KOPT-K1 (cell line): ENCODE results near the gene PCSK2.

Source experiments
- H3K27ac ChIP-seq: fragments of 200-600 bp; sonication (generic); 2 replicates; pipeline ENCODE4 v1.5.1; 2016; ENCODE audit warnings: antibody characterized with exemption, mild to moderate bottlenecking, low read depth, low read length; ENCODE audit not compliant: poor library complexity, severe bottlenecking
- H3K36me3 ChIP-seq: fragments of 200-600 bp; sonication (generic); 2 replicates; pipeline ENCODE4 v1.5.1; 2017; ENCODE audit warnings: antibody characterized with exemption, mild to moderate bottlenecking, low read length, moderate library complexity; ENCODE audit not compliant: insufficient read depth
- H3K9me3 ChIP-seq: fragments of 200-600 bp; sonication (generic); 2 replicates; pipeline ENCODE4 v1.5.1; 2017; ENCODE audit warnings: antibody characterized with exemption, low read length, mild to moderate bottlenecking; ENCODE audit not compliant: insufficient read depth, poor library complexity, severe bottlenecking

PCSK2 gene

GRCh38 chr20:17471606-17472187 lies 244.9 kb downstream of the PCSK2 start:
- Histone ChIP-seq H3K27ac (no peak overlapping the region), H3K9me3 (peaks cover 5% of the 10 kb centered on the region), H3K36me3 (no peaks in the 10 kb centered on the region)

- Histone ChIP-seq H3K9me3 (peaks cover 5% of the 10 kb centered on the region), H3K27ac (no peak overlapping the region), H3K36me3 (no peaks in the 10 kb centered on the region)
Observed at GRCh38 chr20:17473659-17474058, 246.8 kb downstream of the PCSK2 start.

GRCh38 chr20:17479063-17479657 lies 252.3 kb downstream of the PCSK2 start:
- Histone ChIP-seq H3K27ac (no peak overlapping the region), H3K9me3 (peaks cover 5% of the 10 kb centered on the region), H3K36me3 (no peaks in the 10 kb centered on the region)

GRCh38 chr20:17480696-17481095 lies 253.9 kb downstream of the PCSK2 start:
- Histone ChIP-seq H3K9me3 (no peaks in the 10 kb centered on the region), H3K36me3 (no peaks in the 10 kb centered on the region), H3K27ac (no peak overlapping the region)

GRCh38 chr20:17481661-17482060 lies 254.8 kb downstream of the PCSK2 start:
- H3K9me3 ChIP-seq, result no peaks in the 10 kb centered on the region
- H3K27ac ChIP-seq, result no peak overlapping the region
- H3K36me3 ChIP-seq, result no peaks in the 10 kb centered on the region

- no peaks in the 10 kb centered on the region for H3K9me3 ChIP-seq
- H3K36me3 ChIP-seq, result no peaks in the 10 kb centered on the region
- no peak overlapping the region for H3K27ac ChIP-seq
Observed at GRCh38 chr20:17482536-17482935, 255.7 kb downstream of the PCSK2 start.

- Histone ChIP-seq H3K36me3 (no peaks in the 10 kb centered on the region), H3K27ac (no peak overlapping the region), H3K9me3 (no peaks in the 10 kb centered on the region)
Observed at GRCh38 chr20:17485017-17485416, 258.2 kb downstream of the PCSK2 start.

GRCh38 chr20:17488916-17489600 lies 262.2 kb downstream of the PCSK2 start:
- Histone ChIP-seq H3K36me3 (no peaks in the 10 kb centered on the region), H3K9me3 (no peaks in the 10 kb centered on the region), H3K27ac (no peak overlapping the region)

- no peak overlapping the region for H3K27ac ChIP-seq
- H3K9me3 ChIP-seq, result no peaks in the 10 kb centered on the region
- no peaks in the 10 kb centered on the region for H3K36me3 ChIP-seq
Observed at GRCh38 chr20:17490501-17490900, 263.7 kb downstream of the PCSK2 start.

GRCh38 chr20:17491041-17491440 lies 264.2 kb downstream of the PCSK2 start:
- H3K9me3 ChIP-seq, result no peaks in the 10 kb centered on the region
- no peaks in the 10 kb centered on the region for H3K36me3 ChIP-seq
- no peak overlapping the region for H3K27ac ChIP-seq

- Histone ChIP-seq H3K9me3 (no peaks in the 10 kb centered on the region), H3K27ac (no peak overlapping the region), H3K36me3 (no peaks in the 10 kb centered on the region)
Observed at GRCh38 chr20:17491488-17491887, 264.6 kb downstream of the PCSK2 start.

- Histone ChIP-seq H3K27ac (no peak overlapping the region), H3K9me3 (no peaks in the 10 kb centered on the region), H3K36me3 (no peaks in the 10 kb centered on the region)
Observed at GRCh38 chr20:17493173-17493572, 266.3 kb downstream of the PCSK2 start.

GRCh38 chr20:17494201-17494600 lies 267.4 kb downstream of the PCSK2 start:
- H3K27ac ChIP-seq, result no peak overlapping the region
- no peaks in the 10 kb centered on the region for H3K36me3 ChIP-seq
- no peaks in the 10 kb centered on the region for H3K9me3 ChIP-seq

GRCh38 chr20:17495826-17496225 lies 269.0 kb downstream of the PCSK2 start:
- H3K9me3 ChIP-seq, result no peaks in the 10 kb centered on the region
- no peaks in the 10 kb centered on the region for H3K36me3 ChIP-seq
- no peak overlapping the region for H3K27ac ChIP-seq

- H3K36me3 ChIP-seq, result no peaks in the 10 kb centered on the region
- H3K9me3 ChIP-seq, result no peaks in the 10 kb centered on the region
- no peak overlapping the region for H3K27ac ChIP-seq
Observed at GRCh38 chr20:17497821-17498580, 271.2 kb downstream of the PCSK2 start.
